Activated CD8-positive, alpha-beta T cell treated with anti-CD3 and anti-CD28 coated beads for 36 hours (primary cell): ENCODE measurements around the gene RNU6-9. TPM values are rescaled to one million over a fixed set of nuclear protein-coding genes. Genes with fewer than 3 reads are reported as not detected.

Source experiments
- ATAC-seq: fragments of 200-7000 bp; cut with Tn5 transposase; one replicate; pipeline ENCODE4 v1.10.0; 2021; ENCODE audit warnings: mild to moderate bottlenecking, moderate library complexity
- CTCF ChIA-PET: fragments of 350-600 bp; sonication (Branson Sonifier 250); formaldehyde crosslinking; loops from one replicate; lab custom pipeline; 2021; ENCODE audit warnings: antibody characterized with exemption; lab: Charles Lee
- POLR2A ChIA-PET: fragments of 350-600 bp; sonication (Branson Sonifier 250); formaldehyde crosslinking; loops from one replicate; lab custom pipeline; 2021; ENCODE audit warnings: antibody characterized with exemption; lab: Charles Lee
- DNase-seq: peaks from one replicate; pipeline ENCODE4 v3.0.0-alpha.2; 2020
- H3K27ac Mint-ChIP-seq: one replicate; pipeline ENCODE4 v1.8.0; 2021; ENCODE audit warnings: mild to moderate bottlenecking, mixed read lengths
- H3K27me3 Mint-ChIP-seq: one replicate; pipeline ENCODE4 v1.8.0; 2021; ENCODE audit warnings: mixed read lengths
- H3K36me3 Mint-ChIP-seq: one replicate; pipeline ENCODE4 v1.8.0; 2021; ENCODE audit warnings: low read depth, mixed read lengths
- H3K4me1 Mint-ChIP-seq: one replicate; pipeline ENCODE4 v1.8.0; 2021; ENCODE audit warnings: low read depth, mixed read lengths
- H3K4me3 Mint-ChIP-seq: one replicate; pipeline ENCODE4 v1.8.0; 2021; ENCODE audit warnings: mild to moderate bottlenecking, moderate library complexity, mixed read lengths
- H3K9me3 Mint-ChIP-seq: one replicate; pipeline ENCODE4 v1.8.0; 2021; ENCODE audit warnings: mixed read lengths
- intact Hi-C: fragments of 100-400 bp; cut with micrococcal nuclease; formaldehyde crosslinking; loops from one replicate; pipeline ENCODE4 v1.10.0; 2022
- total RNA-seq, 2 experiments: library from RNA; stranded (reverse); gene quantifications; one replicate each; pipeline ENCODE4 v1.2.3, GENCODE V29; 2021
- TF ChIP-seq, protein P1 (sequence below): fragments of 200-600 bp; IDR thresholded peaks from one replicate; pipeline ENCODE4 v1.8.0; 2022; ENCODE audit warnings: antibody characterized with exemption, mild to moderate bottlenecking

The RNU6-9 gene
- total RNA-seq, 2 experiments from 2014 or later: not detected

DNA sequence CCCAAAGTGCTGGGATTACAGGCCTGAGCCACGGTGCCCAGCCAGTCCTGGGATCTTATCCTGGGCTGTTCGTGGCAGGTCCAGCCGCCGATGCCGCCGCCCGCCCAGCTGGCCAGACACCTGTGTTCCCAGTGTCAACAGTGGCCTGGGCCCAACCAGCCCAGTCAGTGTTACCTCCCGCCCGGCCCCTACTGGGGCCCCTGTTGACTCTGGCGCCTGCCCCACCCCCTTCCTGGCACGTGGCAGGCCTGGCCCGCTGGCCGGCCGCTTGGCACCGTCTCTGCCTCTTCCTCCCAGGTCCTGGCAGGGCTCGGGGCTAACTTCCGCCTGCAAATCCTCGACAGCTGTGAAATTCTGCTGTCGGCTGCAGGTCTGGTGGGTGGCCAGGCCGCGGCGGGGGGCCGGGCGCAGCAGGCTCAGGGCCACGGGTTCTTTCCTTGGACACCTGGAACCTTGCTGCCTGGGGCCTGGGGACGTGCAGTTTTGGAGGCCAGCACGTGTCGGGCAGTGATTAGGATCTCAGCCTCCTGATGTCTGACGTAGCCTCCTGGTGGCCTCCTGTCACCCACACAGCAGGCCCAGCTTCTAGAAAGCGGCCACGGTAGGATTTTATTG lies 41.7 kb downstream of the RNU6-9 start:
- H3K9me3 Mint-ChIP-seq: peaks cover 3% of the 10 kb centered on the region
- peaks cover 33% of the 10 kb centered on the region for H3K4me1 Mint-ChIP-seq
- no peak for ATAC-seq
- intact Hi-C loops: no loop called here
- H3K36me3 Mint-ChIP-seq: peaks cover 3% of the 10 kb centered on the region
- ChIA-PET CTCF (interaction anchor here (2.0 to 2.5 kb wide), 2 partner anchors 36 to 47 kb away, joined by 4 to 8 read pairs; no protein-coding TSS in a partner anchor), POLR2A (no interaction called here)
- H3K4me3 Mint-ChIP-seq: no peak overlapping the region
- TF ChIP-seq, protein P1, sequence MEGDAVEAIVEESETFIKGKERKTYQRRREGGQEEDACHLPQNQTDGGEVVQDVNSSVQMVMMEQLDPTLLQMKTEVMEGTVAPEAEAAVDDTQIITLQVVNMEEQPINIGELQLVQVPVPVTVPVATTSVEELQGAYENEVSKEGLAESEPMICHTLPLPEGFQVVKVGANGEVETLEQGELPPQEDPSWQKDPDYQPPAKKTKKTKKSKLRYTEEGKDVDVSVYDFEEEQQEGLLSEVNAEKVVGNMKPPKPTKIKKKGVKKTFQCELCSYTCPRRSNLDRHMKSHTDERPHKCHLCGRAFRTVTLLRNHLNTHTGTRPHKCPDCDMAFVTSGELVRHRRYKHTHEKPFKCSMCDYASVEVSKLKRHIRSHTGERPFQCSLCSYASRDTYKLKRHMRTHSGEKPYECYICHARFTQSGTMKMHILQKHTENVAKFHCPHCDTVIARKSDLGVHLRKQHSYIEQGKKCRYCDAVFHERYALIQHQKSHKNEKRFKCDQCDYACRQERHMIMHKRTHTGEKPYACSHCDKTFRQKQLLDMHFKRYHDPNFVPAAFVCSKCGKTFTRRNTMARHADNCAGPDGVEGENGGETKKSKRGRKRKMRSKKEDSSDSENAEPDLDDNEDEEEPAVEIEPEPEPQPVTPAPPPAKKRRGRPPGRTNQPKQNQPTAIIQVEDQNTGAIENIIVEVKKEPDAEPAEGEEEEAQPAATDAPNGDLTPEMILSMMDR: no peak
- DNase-seq: no peak
- no peak overlapping the region for H3K27ac Mint-ChIP-seq
- peaks cover 1% of the 10 kb centered on the region for H3K27me3 Mint-ChIP-seq

DNA sequence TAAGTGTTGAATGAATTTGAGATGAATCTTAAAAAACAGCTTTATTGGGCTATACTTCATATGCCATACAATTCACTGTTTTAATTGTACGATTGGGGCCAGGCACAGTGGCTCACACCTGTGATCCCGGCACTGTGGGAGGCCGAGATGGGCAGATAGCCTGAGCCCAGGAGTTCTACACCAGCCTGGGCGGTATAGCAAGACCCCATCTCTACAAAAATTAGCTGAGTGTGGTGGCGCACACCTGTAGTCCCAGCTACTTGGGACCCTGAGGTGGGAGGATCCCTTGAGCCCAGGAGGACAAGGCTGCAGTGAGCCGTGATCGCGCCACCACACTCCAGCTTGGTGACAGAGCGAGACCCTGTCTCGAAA lies 42.9 kb downstream of the RNU6-9 start:
- H3K36me3 Mint-ChIP-seq: peaks cover 3% of the 10 kb centered on the region
- peaks cover 1% of the 10 kb centered on the region for H3K27me3 Mint-ChIP-seq
- ATAC-seq (no peak), DNase-seq (no peak)
- CTCF ChIA-PET: interaction anchor here (2.0 to 2.5 kb wide), 2 partner anchors 35 to 46 kb away, joined by 4 to 8 read pairs; no protein-coding TSS in a partner anchor
- TF ChIP-seq, protein P1: no peak
- POLR2A ChIA-PET: interaction anchor here (0.9 kb wide), 1 partner anchor 12 kb away, joined by 3 read pairs; no protein-coding TSS in a partner anchor
- H3K27ac Mint-ChIP-seq: no peak overlapping the region
- intact Hi-C loops: no loop called here
- no peak overlapping the region for H3K4me3 Mint-ChIP-seq
- H3K9me3 Mint-ChIP-seq: peaks cover 3% of the 10 kb centered on the region
- H3K4me1 Mint-ChIP-seq: peaks cover 38% of the 10 kb centered on the region

GRCh38 chr19:937259-937694 lies 44.0 kb downstream of the RNU6-9 start:
- intact Hi-C loops: no loop called here
- Mint-ChIP-seq H3K27ac (peak overlapping the region; percentile 68), H3K4me3 (no peak overlapping the region), H3K36me3 (peaks cover 3% of the 10 kb centered on the region), H3K9me3 (peaks cover 3% of the 10 kb centered on the region), H3K27me3 (peaks cover 6% of the 10 kb centered on the region), H3K4me1 (peaks cover 40% of the 10 kb centered on the region)
- POLR2A ChIA-PET: no interaction called here
- DNase-seq (peak; percentile 88), ATAC-seq (peak; percentile 63)
- TF ChIP-seq, protein P1: no peak
- CTCF ChIA-PET: interaction anchor here (1.2 to 2.5 kb wide), 2 partner anchors 34 to 58 kb away, joined by 3 to 8 read pairs; no protein-coding TSS in a partner anchor

GRCh38 chr19:938233-938923 lies 45.1 kb downstream of the RNU6-9 start:
- CTCF ChIA-PET: interaction anchor here (0.6 to 1.2 kb wide), 3 partner anchors 14 to 57 kb away, joined by 3 to 4 read pairs (median 3); no protein-coding TSS in a partner anchor
- H3K27ac Mint-ChIP-seq: no peak overlapping the region
- POLR2A ChIA-PET: interaction anchor here (0.7 to 1.6 kb wide), 3 partner anchors 14 to 46 kb away, joined by 3 to 5 read pairs (median 3); partner anchors contain the start of gene WDR18

More at GRCh38 chr19:938233-938923, 45.1 kb downstream of the RNU6-9 start:
- H3K4me3 Mint-ChIP-seq: no peak overlapping the region
- TF ChIP-seq, protein P1: no peak
- H3K4me1 Mint-ChIP-seq: peaks cover 32% of the 10 kb centered on the region
- DNase-seq (no peak), ATAC-seq (no peak)
- intact Hi-C loops: no loop called here
- peaks cover 3% of the 10 kb centered on the region for H3K9me3 Mint-ChIP-seq
- H3K27me3 Mint-ChIP-seq: peaks cover 6% of the 10 kb centered on the region
- H3K36me3 Mint-ChIP-seq: peaks cover 3% of the 10 kb centered on the region
